GM21447 (cell line): Measurements from ENCODE around the gene C1QTNF12.

Experiments used
- ATAC-seq: cut with Tn5 transposase; IDR thresholded peaks from one replicate; pipeline ENCODE4 v1.9.1; 2021; ENCODE audit not compliant: unreplicated experiment

The C1QTNF12 gene

GRCh38 chr1:1241588-1242219 lies 4.8 kb downstream of the C1QTNF12 start:
- no peak for ATAC-seq

- ATAC-seq: no peak
These were observed 5.5 kb downstream of the C1QTNF12 start for GRCh38 chr1:1240822-1241587.

GRCh38 chr1:1240348-1240732 lies 6.2 kb downstream of the C1QTNF12 start:
- ATAC-seq: no peak

- ATAC-seq: no peak
These were observed 6.7 kb downstream of the C1QTNF12 start for GRCh38 chr1:1239614-1240347.

- ATAC-seq: no peak
These were observed 7.3 kb downstream of the C1QTNF12 start for GRCh38 chr1:1239227-1239613.

- no peak for ATAC-seq
These were observed 7.8 kb downstream of the C1QTNF12 start for GRCh38 chr1:1238702-1239178.

- no peak for ATAC-seq
These were observed 8.4 kb downstream of the C1QTNF12 start for GRCh38 chr1:1237874-1238701.

- no peak for ATAC-seq
These were observed 9.3 kb downstream of the C1QTNF12 start for GRCh38 chr1:1236945-1237873.

- ATAC-seq: no peak
These were observed 10.3 kb downstream of the C1QTNF12 start for GRCh38 chr1:1236176-1236763.

- ATAC-seq: no peak
These were observed 11.3 kb downstream of the C1QTNF12 start for GRCh38 chr1:1235016-1235744.

GRCh38 chr1:1234180-1234808 lies 12.2 kb downstream of the C1QTNF12 start:
- ATAC-seq: no peak

- no peak for ATAC-seq
These were observed 13.0 kb downstream of the C1QTNF12 start for GRCh38 chr1:1233567-1233892.

- no peak for ATAC-seq
These were observed 13.5 kb downstream of the C1QTNF12 start for GRCh38 chr1:1232796-1233566.

- ATAC-seq: peak; percentile 2
These were observed 14.2 kb downstream of the C1QTNF12 start, which contains the start of gene B3GALT6 for GRCh38 chr1:1232208-1232795. TSS of gene B3GALT6 (plus strand) at chr1:1232237. CDS start at chr1:1232279, 42 bp downstream.

- ATAC-seq: peak; percentile 81
These were observed 14.9 kb downstream of the C1QTNF12 start, which contains the start of gene SDF4 for GRCh38 chr1:1231400-1232207. TSS of gene SDF4 (minus strand) at chr1:1232001. CDS start at chr1:1228772, 3,229 bp downstream.

GRCh38 chr1:1230656-1231399 lies 15.7 kb downstream of the C1QTNF12 start:
- peak; percentile 2 for ATAC-seq
